Ascending aorta (tissue), 2 donors: ENCODE data around the gene DNAH11. TPM values are rescaled to one million over a fixed set of nuclear protein-coding genes. Genes with fewer than 3 reads are reported as not detected.

Experiments
- DNase-seq, 2 donors: peaks; one replicate each; pipeline ENCODE4 v3.0.0-alpha.2; 2019; ENCODE audit warnings: low spot score in 2 of 2
- H3K27ac ChIP-seq, 2 donors: fragments of 200-600 bp; sonication (generic); one replicate each; pipeline ENCODE4 v1.5.1; 2016 to 2017; ENCODE audit warnings: mild to moderate bottlenecking in 1 of 2
- H3K27me3 ChIP-seq: fragments of 200-600 bp; sonication (generic); one replicate; pipeline ENCODE4 v1.5.1; 2017
- H3K36me3 ChIP-seq, 2 donors: fragments of 200-600 bp; sonication (generic); one replicate each; pipeline ENCODE4 v1.5.1; 2016
- H3K4me1 ChIP-seq, 2 donors: fragments of 200-600 bp; sonication (generic); one replicate each; pipeline ENCODE4 v1.5.1; 2016 to 2017; ENCODE audit warnings: mild to moderate bottlenecking in 1 of 2
- H3K4me3 ChIP-seq, 2 donors: fragments of 200-600 bp; sonication (generic); one replicate each; pipeline ENCODE4 v1.5.1; 2016 to 2017; ENCODE audit warnings: mild to moderate bottlenecking in 1 of 2
- H3K9me3 ChIP-seq, 2 donors: fragments of 200-600 bp; sonication (generic); one replicate each; pipeline ENCODE4 v1.5.1; 2016
- intact Hi-C: fragments of 100-400 bp; cut with DNase I; formaldehyde crosslinking; loops from one replicate; pipeline ENCODE4 v1.15.1; 2023
- total RNA-seq: library from RNA; depleted of rRNA; stranded (reverse); fragments of >200 nt; gene quantifications from one replicate; pipeline ENCODE4 v1.1.0, GENCODE V29; 2016
- TF ChIP-seq, protein P1 (sequence below), 3 experiments: fragments of 200-600 bp in 2 of 3; fragments of 450-650 bp in 1 of 3; sonication (generic) in 2 of 3; IDR thresholded peaks; one replicate each; pipeline ENCODE4 v1.5.1; 2016 to 2019; ENCODE audit warnings: antibody characterized with exemption in 3 of 3, mild to moderate bottlenecking in 1 of 3, moderate library complexity in 1 of 3

Gene DNAH11
- total RNA-seq, 1 donor from 2014 or later = 0.75 TPM

DNA sequence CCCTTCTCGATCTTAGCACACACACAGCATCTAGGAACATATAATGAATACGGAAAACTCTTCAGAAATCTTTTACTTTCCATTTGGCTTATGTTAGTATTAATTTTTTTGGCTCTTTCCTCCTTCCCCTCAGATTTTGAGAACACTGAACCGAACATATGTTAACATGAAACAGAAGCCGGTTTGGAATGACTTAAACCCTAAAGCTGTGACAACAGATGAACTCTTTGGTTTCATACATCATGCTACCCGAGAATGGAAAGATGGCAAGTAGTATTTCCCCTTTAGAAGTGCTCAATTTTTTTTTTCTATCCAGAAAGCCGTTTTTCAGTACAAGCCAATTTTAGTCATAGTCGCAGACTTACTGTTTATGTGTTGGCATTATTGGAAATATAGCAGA, 164.7 kb downstream of the DNAH11 start:
- no peaks in the 10 kb centered on the region for H3K27me3 ChIP-seq
- no peaks in the 10 kb centered on the region for H3K36me3 ChIP-seq
- no peaks in the 10 kb centered on the region for H3K4me1 ChIP-seq
- no peak overlapping the region for H3K27ac ChIP-seq
- no peak overlapping the region for H3K4me3 ChIP-seq
- TF ChIP-seq, protein P1, sequence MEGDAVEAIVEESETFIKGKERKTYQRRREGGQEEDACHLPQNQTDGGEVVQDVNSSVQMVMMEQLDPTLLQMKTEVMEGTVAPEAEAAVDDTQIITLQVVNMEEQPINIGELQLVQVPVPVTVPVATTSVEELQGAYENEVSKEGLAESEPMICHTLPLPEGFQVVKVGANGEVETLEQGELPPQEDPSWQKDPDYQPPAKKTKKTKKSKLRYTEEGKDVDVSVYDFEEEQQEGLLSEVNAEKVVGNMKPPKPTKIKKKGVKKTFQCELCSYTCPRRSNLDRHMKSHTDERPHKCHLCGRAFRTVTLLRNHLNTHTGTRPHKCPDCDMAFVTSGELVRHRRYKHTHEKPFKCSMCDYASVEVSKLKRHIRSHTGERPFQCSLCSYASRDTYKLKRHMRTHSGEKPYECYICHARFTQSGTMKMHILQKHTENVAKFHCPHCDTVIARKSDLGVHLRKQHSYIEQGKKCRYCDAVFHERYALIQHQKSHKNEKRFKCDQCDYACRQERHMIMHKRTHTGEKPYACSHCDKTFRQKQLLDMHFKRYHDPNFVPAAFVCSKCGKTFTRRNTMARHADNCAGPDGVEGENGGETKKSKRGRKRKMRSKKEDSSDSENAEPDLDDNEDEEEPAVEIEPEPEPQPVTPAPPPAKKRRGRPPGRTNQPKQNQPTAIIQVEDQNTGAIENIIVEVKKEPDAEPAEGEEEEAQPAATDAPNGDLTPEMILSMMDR (IDR thresholded peaks at IDR 0.05) = no peak
- no peaks in the 10 kb centered on the region for H3K9me3 ChIP-seq
- intact Hi-C loops = no loop called here
- no peak for DNase-seq

DNA sequence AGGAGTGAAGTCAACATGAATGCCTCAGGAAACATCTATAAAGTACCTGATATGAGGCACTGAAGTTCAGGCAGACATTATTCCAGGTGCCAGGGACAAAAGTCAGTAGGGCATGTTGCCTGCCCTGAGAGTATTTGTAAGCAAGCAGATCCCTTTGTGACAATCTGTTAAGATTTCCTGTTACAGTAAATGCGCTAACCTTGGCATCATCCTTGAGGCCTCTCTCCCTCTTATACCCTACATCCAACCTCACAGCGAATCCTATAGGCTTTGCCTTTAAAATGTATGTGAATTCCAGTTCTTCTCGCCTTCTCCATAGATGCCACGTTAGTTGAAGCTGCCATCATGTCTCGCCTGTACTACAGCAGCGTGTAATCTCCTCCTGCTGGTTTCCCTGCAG, 165.3 kb downstream of the DNAH11 start:
- no peak overlapping the region for H3K4me3 ChIP-seq
- H3K36me3 ChIP-seq = no peaks in the 10 kb centered on the region
- TF ChIP-seq, protein P1 (IDR thresholded peaks at IDR 0.05) = no peak
- no peaks in the 10 kb centered on the region for H3K27me3 ChIP-seq
- H3K9me3 ChIP-seq = no peaks in the 10 kb centered on the region
- H3K27ac ChIP-seq = no peak overlapping the region
- no peaks in the 10 kb centered on the region for H3K4me1 ChIP-seq
- DNase-seq = no peak
- intact Hi-C loops = no loop called here

DNA sequence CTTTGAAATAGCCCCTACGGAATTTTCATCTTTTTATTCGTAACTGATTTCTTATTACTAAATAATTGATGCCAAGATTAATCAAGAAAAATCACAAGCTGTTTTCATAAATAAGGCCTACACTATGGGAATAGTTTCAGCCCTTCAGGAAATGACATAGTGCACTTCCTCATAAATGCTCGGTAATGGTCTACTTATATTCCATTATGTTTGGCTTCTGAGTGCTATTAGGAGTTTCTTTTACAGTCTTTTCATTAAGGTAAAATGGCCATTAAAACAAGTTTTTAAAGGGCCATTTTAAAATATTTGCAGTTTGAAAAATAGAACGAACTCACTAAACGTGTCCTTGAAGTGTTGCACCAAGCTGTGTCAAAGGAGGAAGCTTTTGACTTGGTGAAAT, 174.5 kb downstream of the DNAH11 start:
- no peaks in the 10 kb centered on the region for H3K27me3 ChIP-seq
- intact Hi-C loops = no loop called here
- TF ChIP-seq, protein P1 (IDR thresholded peaks at IDR 0.05) = no peak
- no peak for DNase-seq
- H3K9me3 ChIP-seq = no peaks in the 10 kb centered on the region
- no peaks in the 10 kb centered on the region for H3K4me1 ChIP-seq
- no peak overlapping the region for H3K4me3 ChIP-seq
- H3K36me3 ChIP-seq = no peaks in the 10 kb centered on the region
- H3K27ac ChIP-seq = no peak overlapping the region

DNA sequence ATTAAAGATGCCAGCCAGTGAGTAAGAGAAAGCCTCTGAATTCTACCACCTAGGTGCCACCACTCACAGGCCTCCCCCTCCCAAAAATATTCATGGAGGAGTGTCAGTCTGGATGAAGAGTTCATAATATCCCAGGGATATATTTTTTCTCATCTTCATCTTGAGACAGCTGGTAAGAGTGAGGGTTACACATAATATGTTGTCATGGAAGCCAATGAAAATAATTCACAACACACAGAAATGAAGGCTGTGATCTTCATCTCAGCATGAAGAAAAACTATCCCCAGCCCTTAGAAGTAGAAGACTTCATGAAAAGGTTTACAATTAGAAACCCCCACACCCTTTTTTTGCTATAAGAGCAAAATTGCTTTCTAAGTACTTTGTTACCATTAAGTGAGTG, 175.6 kb downstream of the DNAH11 start:
- Histone ChIP-seq H3K27ac (no peak overlapping the region), H3K9me3 (no peaks in the 10 kb centered on the region), H3K4me3 (no peak overlapping the region), H3K4me1 (no peaks in the 10 kb centered on the region), H3K36me3 (no peaks in the 10 kb centered on the region), H3K27me3 (no peaks in the 10 kb centered on the region)
- TF ChIP-seq, protein P1 (IDR thresholded peaks at IDR 0.05) = no peak
- no peak for DNase-seq
- intact Hi-C loops = no loop called here

DNA sequence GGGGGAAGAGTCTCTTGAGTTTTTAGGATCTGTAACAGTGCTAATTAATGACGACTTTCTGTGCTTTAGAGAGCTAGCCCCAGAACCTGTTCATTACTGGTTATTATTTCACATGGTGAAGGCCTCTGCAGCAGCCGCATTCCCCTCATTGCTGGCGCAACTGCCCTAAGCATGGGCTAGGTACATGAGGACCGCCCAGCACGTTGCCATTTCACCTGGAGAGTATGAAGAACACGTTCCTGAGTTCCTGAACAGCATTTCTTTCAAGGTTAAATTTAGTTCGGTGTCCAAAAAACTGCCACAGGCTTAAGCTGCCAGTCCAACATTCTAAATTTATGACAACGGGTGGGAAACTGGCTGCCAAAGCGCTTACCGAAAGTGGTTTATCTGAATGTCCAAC, 177.0 kb downstream of the DNAH11 start:
- Histone ChIP-seq H3K27me3 (no peaks in the 10 kb centered on the region), H3K36me3 (no peaks in the 10 kb centered on the region), H3K4me3 (no peak overlapping the region), H3K9me3 (no peaks in the 10 kb centered on the region), H3K4me1 (no peaks in the 10 kb centered on the region), H3K27ac (no peak overlapping the region)
- no peak for DNase-seq
- intact Hi-C loops = no loop called here
- TF ChIP-seq, protein P1 (IDR thresholded peaks at IDR 0.05) = no peak

DNA sequence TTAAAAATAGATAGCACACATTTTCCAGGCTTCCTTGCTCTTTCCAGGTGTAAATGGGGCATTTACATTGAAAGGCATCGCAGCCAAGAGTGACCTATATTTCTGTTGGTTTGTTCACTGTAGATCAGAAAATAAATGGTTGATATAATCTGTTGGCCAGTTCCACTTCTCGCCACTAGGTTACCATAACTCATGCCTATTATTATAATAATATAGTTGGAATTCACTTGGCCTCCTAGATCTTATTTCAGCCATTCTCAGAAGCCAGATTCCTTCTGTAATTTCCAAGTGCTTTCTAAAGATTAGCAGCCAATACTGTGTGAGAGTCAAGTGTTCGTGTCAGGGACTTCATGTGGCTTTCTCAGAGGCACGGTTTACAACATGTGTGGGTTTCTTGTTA, 179.5 kb downstream of the DNAH11 start:
- intact Hi-C loops = no loop called here
- no peaks in the 10 kb centered on the region for H3K9me3 ChIP-seq

More for the DNA sequence above, 179.5 kb downstream of the DNAH11 start:
- no peak for DNase-seq
- Histone ChIP-seq H3K36me3 (no peaks in the 10 kb centered on the region), H3K27ac (no peak overlapping the region), H3K27me3 (no peaks in the 10 kb centered on the region), H3K4me1 (no peaks in the 10 kb centered on the region), H3K4me3 (no peak overlapping the region)
- TF ChIP-seq, protein P1 (IDR thresholded peaks at IDR 0.05) = no peak
